HepG2 (cell line): ENCODE results near the gene PTPN18. TPM values are rescaled to one million over a fixed set of nuclear protein-coding genes. Genes with fewer than 3 reads are reported as not detected.
A peak's percentile ranks its signal among the peaks of the same experiment; 100 is the strongest.

Source experiments
- ATF7-NPFF ChIP-seq: sonication (generic); formaldehyde crosslinking; IDR thresholded peaks from 2 replicates; pipeline ENCODE4 v1.8.1; 2023; ENCODE audit warnings: mild to moderate bottlenecking, low read depth, missing genetic modification reagents, moderate library complexity
- BORCS8-MEF2B ChIP-seq: sonication (generic); formaldehyde crosslinking; IDR thresholded peaks from 2 replicates; pipeline ENCODE4 v1.8.0; 2022; ENCODE audit warnings: mild to moderate bottlenecking, missing genetic modification reagents
- MIXL1 ChIP-seq: IDR thresholded peaks from 2 replicates; pipeline ENCODE4 v1.6.1; 2016
- RORA ChIP-seq: sonication (generic); formaldehyde crosslinking; IDR thresholded peaks from 2 replicates; pipeline ENCODE4 v1.5.0; 2020; ENCODE audit warnings: mild to moderate bottlenecking, missing genetic modification reagents, moderate library complexity
- ZBTB8A ChIP-seq: sonication (generic); formaldehyde crosslinking; IDR thresholded peaks from 2 replicates; pipeline ENCODE4 v1.4.0; 2020; ENCODE audit warnings: mild to moderate bottlenecking, low read depth, missing genetic modification reagents, borderline replicate concordance
- ZMAT3 ChIP-seq: sonication (generic); formaldehyde crosslinking; conservative IDR thresholded peaks from 2 replicates; pipeline ENCODE4 v1.7.0; 2021; ENCODE audit warnings: missing genetic modification reagents
- ZNF20 ChIP-seq: sonication (generic); formaldehyde crosslinking; IDR thresholded peaks from 2 replicates; pipeline ENCODE4 v1.4.0; 2020; ENCODE audit warnings: mild to moderate bottlenecking, moderate library complexity, missing genetic modification reagents
- ZNF274 ChIP-seq: sonication (generic); formaldehyde crosslinking; IDR thresholded peaks from 2 replicates; pipeline ENCODE4 v1.5.1; 2020; ENCODE audit warnings: mild to moderate bottlenecking, missing genetic modification reagents
- ZNF333 ChIP-seq: sonication (generic); formaldehyde crosslinking; IDR thresholded peaks from 2 replicates; pipeline ENCODE4 v1.4.0; 2020; ENCODE audit warnings: mild to moderate bottlenecking, missing genetic modification reagents, borderline replicate concordance
- ZNF543 ChIP-seq: sonication (generic); formaldehyde crosslinking; IDR thresholded peaks from 2 replicates; pipeline ENCODE4 v1.4.0; 2020; ENCODE audit warnings: mild to moderate bottlenecking, missing genetic modification reagents
- ZNF674 ChIP-seq: sonication (generic); formaldehyde crosslinking; IDR thresholded peaks from 2 replicates; pipeline ENCODE4 v1.5.0; 2020; ENCODE audit warnings: low read depth, mild to moderate bottlenecking, missing genetic modification reagents
- polyA plus RNA-seq, 8 experiments: library from polyadenylated mRNA; depleted of rRNA in 3 of 8; stranded (reverse) in 7 of 8; unstranded in 1 of 8; fragments of >200 nt; fragmentation: Illumina TruSeq in 4 of 8; extraction: Trizol in 4 of 8; gene quantifications; 2 replicates each; pipeline versions ENCODE4 v1.2.1 to v1.2.3, GENCODE V29; 2011 to 2016; ENCODE audit warnings: low read depth in 4 of 8, missing spikeins in 1 of 8, mixed read lengths in 1 of 8; ENCODE audit not compliant: insufficient read depth in 1 of 8
- total RNA-seq, 5 experiments: library from RNA; depleted of rRNA; stranded (reverse); fragments of >200 nt; fragmentation: Illumina TruSeq; extraction: Trizol; gene quantifications; 2 replicates each; pipeline ENCODE4 v1.2.3, GENCODE V29; 2016; ENCODE audit warnings: low read depth in 1 of 5
- TF ChIP-seq, protein P1 (sequence below): sonication (generic); formaldehyde crosslinking; IDR thresholded peaks from 2 replicates; pipeline ENCODE4 v1.5.0; 2020; ENCODE audit warnings: missing genetic modification reagents
- TF ChIP-seq, protein P2 (sequence below): sonication (generic); formaldehyde crosslinking; IDR thresholded peaks from 2 replicates; pipeline ENCODE4 v1.8.1; 2023; ENCODE audit warnings: mild to moderate bottlenecking, missing genetic modification reagents
- TF ChIP-seq, protein P3 (sequence below): sonication (generic); formaldehyde crosslinking; IDR thresholded peaks from 2 replicates; pipeline ENCODE4 v1.8.1; 2023; ENCODE audit warnings: missing genetic modification reagents, inconsistent platforms, borderline replicate concordance
- TF ChIP-seq, protein P4 (sequence below): conservative IDR thresholded peaks from 2 replicates; pipeline ENCODE4 v1.6.1; 2018; ENCODE audit warnings: missing genetic modification reagents
- TF ChIP-seq, protein P5 (sequence below): sonication (generic); formaldehyde crosslinking; IDR thresholded peaks from 2 replicates; pipeline ENCODE4 v1.5.1; 2020; ENCODE audit warnings: missing genetic modification reagents, mild to moderate bottlenecking, borderline replicate concordance
- TF ChIP-seq, protein P6 (sequence below): sonication (generic); formaldehyde crosslinking; IDR thresholded peaks from 2 replicates; pipeline ENCODE4 v1.4.0; 2020; ENCODE audit warnings: missing genetic modification reagents

The PTPN18 gene
- total and polyA plus RNA-seq, 2 of the 13 experiments (the other 11 are each of a cell fraction or from before 2014, with no cell fraction given), result 14.8 to 39.6 TPM

DNA sequence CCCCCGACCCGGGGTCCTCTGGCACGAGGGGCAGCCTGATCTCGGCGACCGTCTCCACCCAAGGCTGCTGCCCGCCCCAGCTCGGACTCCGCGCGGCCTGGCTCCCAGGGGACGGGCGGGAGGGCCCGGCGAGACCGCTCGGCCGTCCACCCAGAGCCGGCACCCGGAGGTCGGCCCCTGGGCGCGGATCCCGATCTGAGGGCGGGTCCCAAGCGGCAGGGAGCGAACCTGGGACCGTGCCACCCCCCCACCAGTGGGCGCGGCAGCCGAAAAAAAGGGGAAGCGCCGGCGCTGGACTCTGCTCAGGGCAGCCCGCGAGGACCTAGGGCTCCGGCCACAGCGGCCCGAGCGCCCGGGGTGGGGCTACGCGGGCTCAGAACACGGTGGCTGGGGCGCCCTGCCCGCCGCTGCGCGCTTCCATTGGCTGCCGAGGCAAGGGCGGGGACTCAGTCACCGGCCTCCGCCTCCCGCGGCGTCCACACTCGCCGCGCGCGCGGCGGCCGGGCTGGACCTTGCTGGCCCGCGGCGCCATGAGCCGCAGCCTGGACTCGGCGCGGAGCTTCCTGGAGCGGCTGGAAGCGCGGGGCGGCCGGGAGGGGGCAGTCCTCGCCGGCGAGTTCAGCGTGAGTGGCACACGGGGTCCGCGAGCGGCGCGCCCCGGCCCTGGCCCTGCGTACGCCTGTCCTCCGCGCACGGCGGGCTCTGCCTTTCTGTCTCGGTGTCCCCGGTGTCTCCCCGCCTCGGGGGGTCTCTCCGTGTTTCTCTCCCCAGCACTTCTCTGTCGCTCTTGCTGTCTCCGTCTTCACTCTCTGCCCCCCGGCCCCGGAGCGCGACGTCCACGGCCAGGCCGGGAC, at the start of gene PTPN18 (continued):
- TF ChIP-seq, protein P1, sequence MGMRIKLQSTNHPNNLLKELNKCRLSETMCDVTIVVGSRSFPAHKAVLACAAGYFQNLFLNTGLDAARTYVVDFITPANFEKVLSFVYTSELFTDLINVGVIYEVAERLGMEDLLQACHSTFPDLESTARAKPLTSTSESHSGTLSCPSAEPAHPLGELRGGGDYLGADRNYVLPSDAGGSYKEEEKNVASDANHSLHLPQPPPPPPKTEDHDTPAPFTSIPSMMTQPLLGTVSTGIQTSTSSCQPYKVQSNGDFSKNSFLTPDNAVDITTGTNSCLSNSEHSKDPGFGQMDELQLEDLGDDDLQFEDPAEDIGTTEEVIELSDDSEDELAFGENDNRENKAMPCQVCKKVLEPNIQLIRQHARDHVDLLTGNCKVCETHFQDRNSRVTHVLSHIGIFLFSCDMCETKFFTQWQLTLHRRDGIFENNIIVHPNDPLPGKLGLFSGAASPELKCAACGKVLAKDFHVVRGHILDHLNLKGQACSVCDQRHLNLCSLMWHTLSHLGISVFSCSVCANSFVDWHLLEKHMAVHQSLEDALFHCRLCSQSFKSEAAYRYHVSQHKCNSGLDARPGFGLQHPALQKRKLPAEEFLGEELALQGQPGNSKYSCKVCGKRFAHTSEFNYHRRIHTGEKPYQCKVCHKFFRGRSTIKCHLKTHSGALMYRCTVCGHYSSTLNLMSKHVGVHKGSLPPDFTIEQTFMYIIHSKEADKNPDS, result no peak
- TF ChIP-seq ZBTB8A (CRISPR knock-in tag), result no peak
- TF ChIP-seq, protein P2, sequence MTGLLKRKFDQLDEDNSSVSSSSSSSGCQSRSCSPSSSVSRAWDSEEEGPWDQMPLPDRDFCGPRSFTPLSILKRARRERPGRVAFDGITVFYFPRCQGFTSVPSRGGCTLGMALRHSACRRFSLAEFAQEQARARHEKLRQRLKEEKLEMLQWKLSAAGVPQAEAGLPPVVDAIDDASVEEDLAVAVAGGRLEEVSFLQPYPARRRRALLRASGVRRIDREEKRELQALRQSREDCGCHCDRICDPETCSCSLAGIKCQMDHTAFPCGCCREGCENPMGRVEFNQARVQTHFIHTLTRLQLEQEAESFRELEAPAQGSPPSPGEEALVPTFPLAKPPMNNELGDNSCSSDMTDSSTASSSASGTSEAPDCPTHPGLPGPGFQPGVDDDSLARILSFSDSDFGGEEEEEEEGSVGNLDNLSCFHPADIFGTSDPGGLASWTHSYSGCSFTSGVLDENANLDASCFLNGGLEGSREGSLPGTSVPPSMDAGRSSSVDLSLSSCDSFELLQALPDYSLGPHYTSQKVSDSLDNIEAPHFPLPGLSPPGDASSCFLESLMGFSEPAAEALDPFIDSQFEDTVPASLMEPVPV (CRISPR knock-in tag), result no peak
- TF ChIP-seq BORCS8-MEF2B (CRISPR knock-in tag), result peak; percentile 63
- no peak for TF ChIP-seq ZNF20 (CRISPR knock-in tag)
- TF ChIP-seq, protein P3, sequence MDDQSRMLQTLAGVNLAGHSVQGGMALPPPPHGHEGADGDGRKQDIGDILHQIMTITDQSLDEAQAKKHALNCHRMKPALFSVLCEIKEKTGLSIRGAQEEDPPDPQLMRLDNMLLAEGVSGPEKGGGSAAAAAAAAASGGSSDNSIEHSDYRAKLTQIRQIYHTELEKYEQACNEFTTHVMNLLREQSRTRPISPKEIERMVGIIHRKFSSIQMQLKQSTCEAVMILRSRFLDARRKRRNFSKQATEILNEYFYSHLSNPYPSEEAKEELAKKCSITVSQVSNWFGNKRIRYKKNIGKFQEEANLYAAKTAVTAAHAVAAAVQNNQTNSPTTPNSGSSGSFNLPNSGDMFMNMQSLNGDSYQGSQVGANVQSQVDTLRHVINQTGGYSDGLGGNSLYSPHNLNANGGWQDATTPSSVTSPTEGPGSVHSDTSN (CRISPR knock-in tag), result no peak; the same call in 1 of the 2 replicates
- TF ChIP-seq, protein P4, sequence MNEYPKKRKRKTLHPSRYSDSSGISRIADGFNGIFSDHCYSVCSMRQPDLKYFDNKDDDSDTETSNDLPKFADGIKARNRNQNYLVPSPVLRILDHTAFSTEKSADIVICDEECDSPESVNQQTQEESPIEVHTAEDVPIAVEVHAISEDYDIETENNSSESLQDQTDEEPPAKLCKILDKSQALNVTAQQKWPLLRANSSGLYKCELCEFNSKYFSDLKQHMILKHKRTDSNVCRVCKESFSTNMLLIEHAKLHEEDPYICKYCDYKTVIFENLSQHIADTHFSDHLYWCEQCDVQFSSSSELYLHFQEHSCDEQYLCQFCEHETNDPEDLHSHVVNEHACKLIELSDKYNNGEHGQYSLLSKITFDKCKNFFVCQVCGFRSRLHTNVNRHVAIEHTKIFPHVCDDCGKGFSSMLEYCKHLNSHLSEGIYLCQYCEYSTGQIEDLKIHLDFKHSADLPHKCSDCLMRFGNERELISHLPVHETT (CRISPR knock-in tag), result 0 out of 2 replicates have a peak, but pooled peaks have one; percentile 15
- peak; percentile 77; the same call in 1 of the 2 replicates for TF ChIP-seq ZNF274 (CRISPR knock-in tag)
- peak; percentile 83 for TF ChIP-seq ATF7-NPFF (CRISPR knock-in tag)
- TF ChIP-seq ZMAT3 (CRISPR knock-in tag), result peak; percentile 84
- TF ChIP-seq, protein P5, sequence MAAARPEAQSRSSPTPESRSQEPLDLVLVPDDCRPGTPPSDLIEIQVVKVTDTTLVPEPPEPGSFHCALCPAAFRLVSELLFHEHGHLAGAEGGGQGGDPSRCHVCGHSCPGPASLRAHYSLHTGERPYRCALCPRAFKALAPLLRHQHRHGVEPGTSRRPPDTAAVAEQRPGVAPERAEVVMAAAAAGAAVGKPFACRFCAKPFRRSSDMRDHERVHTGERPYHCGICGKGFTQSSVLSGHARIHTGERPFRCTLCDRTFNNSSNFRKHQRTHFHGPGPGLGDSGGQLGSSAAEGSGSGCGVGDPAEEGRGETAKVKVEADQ (CRISPR knock-in tag), result peak; percentile 87
- TF ChIP-seq, protein P6, sequence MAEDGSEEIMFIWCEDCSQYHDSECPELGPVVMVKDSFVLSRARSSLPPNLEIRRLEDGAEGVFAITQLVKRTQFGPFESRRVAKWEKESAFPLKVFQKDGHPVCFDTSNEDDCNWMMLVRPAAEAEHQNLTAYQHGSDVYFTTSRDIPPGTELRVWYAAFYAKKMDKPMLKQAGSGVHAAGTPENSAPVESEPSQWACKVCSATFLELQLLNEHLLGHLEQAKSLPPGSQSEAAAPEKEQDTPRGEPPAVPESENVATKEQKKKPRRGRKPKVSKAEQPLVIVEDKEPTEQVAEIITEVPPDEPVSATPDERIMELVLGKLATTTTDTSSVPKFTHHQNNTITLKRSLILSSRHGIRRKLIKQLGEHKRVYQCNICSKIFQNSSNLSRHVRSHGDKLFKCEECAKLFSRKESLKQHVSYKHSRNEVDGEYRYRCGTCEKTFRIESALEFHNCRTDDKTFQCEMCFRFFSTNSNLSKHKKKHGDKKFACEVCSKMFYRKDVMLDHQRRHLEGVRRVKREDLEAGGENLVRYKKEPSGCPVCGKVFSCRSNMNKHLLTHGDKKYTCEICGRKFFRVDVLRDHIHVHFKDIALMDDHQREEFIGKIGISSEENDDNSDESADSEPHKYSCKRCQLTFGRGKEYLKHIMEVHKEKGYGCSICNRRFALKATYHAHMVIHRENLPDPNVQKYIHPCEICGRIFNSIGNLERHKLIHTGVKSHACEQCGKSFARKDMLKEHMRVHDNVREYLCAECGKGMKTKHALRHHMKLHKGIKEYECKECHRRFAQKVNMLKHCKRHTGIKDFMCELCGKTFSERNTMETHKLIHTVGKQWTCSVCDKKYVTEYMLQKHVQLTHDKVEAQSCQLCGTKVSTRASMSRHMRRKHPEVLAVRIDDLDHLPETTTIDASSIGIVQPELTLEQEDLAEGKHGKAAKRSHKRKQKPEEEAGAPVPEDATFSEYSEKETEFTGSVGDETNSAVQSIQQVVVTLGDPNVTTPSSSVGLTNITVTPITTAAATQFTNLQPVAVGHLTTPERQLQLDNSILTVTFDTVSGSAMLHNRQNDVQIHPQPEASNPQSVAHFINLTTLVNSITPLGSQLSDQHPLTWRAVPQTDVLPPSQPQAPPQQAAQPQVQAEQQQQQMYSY (CRISPR knock-in tag), result peak; percentile 55; the same call in 1 of the 2 replicates
- TF ChIP-seq ZNF333 (CRISPR knock-in tag), result no peak; the same call in none of the 2 replicates
- TF ChIP-seq MIXL1 (CRISPR knock-in tag), result no peak
- TF ChIP-seq ZNF674 (CRISPR knock-in tag), result 0 out of 2 replicates have a peak, but pooled peaks have one; percentile 38
- no peak for TF ChIP-seq RORA (CRISPR knock-in tag)
- TF ChIP-seq ZNF543 (CRISPR knock-in tag), result peak; percentile 48; the same call in 1 of the 2 replicates
